ENCODE results near the gene CIB4.

DNA sequence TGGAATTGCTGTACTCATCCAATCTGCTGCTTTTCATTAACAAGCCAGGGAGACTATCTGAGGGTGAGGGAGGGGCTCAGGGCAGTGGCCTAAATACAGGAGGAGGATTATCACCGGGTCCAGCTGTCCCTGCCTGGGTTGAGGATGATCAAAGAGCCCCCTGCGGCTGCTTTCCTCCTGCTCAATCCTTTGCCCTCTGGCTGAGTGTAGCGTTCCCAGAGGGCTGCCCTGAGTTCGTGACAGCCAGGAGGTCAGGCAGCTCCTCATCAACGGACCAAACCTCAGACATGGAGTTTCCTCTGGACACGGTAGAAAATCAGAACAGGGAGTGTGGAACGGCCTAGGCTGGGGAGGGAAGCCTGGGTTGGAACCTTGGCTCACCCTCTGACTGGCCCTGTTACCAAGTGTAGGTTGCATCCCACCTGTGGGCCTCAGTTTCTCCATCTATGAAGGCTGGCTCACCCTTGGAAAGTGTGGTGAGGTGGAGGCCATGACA, 23.5 kb downstream of the CIB4 start:
- TF ChIP-seq POLR2AphosphoS5 (IDR thresholded peaks at IDR 0.05; ENCODE audit: low read depth, low read length), result no peak
- no peak for TF ChIP-seq TAF1 (IDR thresholded peaks at IDR 0.05; ENCODE audit: borderline replicate concordance, insufficient read depth, low read length)
- TF ChIP-seq, protein P1, sequence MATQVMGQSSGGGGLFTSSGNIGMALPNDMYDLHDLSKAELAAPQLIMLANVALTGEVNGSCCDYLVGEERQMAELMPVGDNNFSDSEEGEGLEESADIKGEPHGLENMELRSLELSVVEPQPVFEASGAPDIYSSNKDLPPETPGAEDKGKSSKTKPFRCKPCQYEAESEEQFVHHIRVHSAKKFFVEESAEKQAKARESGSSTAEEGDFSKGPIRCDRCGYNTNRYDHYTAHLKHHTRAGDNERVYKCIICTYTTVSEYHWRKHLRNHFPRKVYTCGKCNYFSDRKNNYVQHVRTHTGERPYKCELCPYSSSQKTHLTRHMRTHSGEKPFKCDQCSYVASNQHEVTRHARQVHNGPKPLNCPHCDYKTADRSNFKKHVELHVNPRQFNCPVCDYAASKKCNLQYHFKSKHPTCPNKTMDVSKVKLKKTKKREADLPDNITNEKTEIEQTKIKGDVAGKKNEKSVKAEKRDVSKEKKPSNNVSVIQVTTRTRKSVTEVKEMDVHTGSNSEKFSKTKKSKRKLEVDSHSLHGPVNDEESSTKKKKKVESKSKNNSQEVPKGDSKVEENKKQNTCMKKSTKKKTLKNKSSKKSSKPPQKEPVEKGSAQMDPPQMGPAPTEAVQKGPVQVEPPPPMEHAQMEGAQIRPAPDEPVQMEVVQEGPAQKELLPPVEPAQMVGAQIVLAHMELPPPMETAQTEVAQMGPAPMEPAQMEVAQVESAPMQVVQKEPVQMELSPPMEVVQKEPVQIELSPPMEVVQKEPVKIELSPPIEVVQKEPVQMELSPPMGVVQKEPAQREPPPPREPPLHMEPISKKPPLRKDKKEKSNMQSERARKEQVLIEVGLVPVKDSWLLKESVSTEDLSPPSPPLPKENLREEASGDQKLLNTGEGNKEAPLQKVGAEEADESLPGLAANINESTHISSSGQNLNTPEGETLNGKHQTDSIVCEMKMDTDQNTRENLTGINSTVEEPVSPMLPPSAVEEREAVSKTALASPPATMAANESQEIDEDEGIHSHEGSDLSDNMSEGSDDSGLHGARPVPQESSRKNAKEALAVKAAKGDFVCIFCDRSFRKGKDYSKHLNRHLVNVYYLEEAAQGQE (IDR thresholded peaks at IDR 0.05; ENCODE audit: insufficient read depth in 1 of 2, low read depth in 2 of 2, low read length in 2 of 2), result no peak
- no peak for TF ChIP-seq FOXP2 (optimal IDR thresholded peaks at IDR 0.05; ENCODE audit: borderline replicate concordance, extremely low read depth, extremely low read length, insufficient read depth)
- no peak for TF ChIP-seq SIN3A (IDR thresholded peaks at IDR 0.05; ENCODE audit: borderline replicate concordance, insufficient read depth, low read length)
